ENCODE measurements around the gene CEMIP.

Gene CEMIP
- 0 reads per million in 2 donors for total RNA-seq

GRCh38 chr15:80778964-80779657, at the start of gene CEMIP:
TSS of gene CEMIP (plus strand) at chr15:80779370. CDS start at chr15:80873880, 94,510 bp downstream.
- no peak for DNase-seq

GRCh38 chr15:80730387-80730786, 48.8 kb upstream of the CEMIP start:
- no peak for DNase-seq

GRCh38 chr15:80730926-80731325, 48.2 kb upstream of the CEMIP start:
- no peak for DNase-seq

GRCh38 chr15:80732167-80732566, 47.0 kb upstream of the CEMIP start:
- no peak for DNase-seq

- no peak for DNase-seq
Observed at GRCh38 chr15:80732818-80733217, 46.4 kb upstream of the CEMIP start.

- DNase-seq: no peak
Observed at GRCh38 chr15:80733460-80733859, 45.7 kb upstream of the CEMIP start.

GRCh38 chr15:80735344-80735743, 43.8 kb upstream of the CEMIP start:
- no peak for DNase-seq

- no peak for DNase-seq
Observed at GRCh38 chr15:80736560-80736959, 42.6 kb upstream of the CEMIP start.

GRCh38 chr15:80739919-80740318, 39.3 kb upstream of the CEMIP start:
- DNase-seq: no peak

GRCh38 chr15:80742081-80742480, 37.1 kb upstream of the CEMIP start:
- DNase-seq: no peak

GRCh38 chr15:80743189-80743833, 35.9 kb upstream of the CEMIP start:
- no peak for DNase-seq

- DNase-seq: no peak
Observed at GRCh38 chr15:80744415-80744814, 34.8 kb upstream of the CEMIP start.

- DNase-seq: no peak
Observed at GRCh38 chr15:80744826-80745225, 34.3 kb upstream of the CEMIP start.

- no peak for DNase-seq
Observed at GRCh38 chr15:80745888-80746287, 33.3 kb upstream of the CEMIP start.

- DNase-seq: no peak
Observed at GRCh38 chr15:80747317-80748053, 31.7 kb upstream of the CEMIP start.

- DNase-seq: no peak
Observed at GRCh38 chr15:80749589-80749988, 29.6 kb upstream of the CEMIP start.

- DNase-seq: no peak
Observed at GRCh38 chr15:80750575-80750974, 28.6 kb upstream of the CEMIP start.

- DNase-seq: no peak
Observed at GRCh38 chr15:80752204-80752603, 27.0 kb upstream of the CEMIP start.

GRCh38 chr15:80753161-80753560, 26.0 kb upstream of the CEMIP start:
- no peak for DNase-seq

- DNase-seq: no peak
Observed at GRCh38 chr15:80754014-80754413, 25.2 kb upstream of the CEMIP start.

- no peak for DNase-seq
Observed at GRCh38 chr15:80755885-80756284, 23.3 kb upstream of the CEMIP start.

- DNase-seq: no peak
Observed at GRCh38 chr15:80758130-80758745, 20.9 kb upstream of the CEMIP start.

- DNase-seq: no peak
Observed at GRCh38 chr15:80760960-80761359, 18.2 kb upstream of the CEMIP start.

All from T-helper 9 cell (primary cell).